GM12801 (cell line): Measurements from ENCODE around the gene VPS26C.

Experiments
- TF ChIP-seq, protein P1 (sequence below): IDR thresholded peaks from one replicate; pipeline ENCODE4 v1.5.1; 2011; ENCODE audit warnings: control low read depth; ENCODE audit not compliant: insufficient read length; ENCODE audit errors: extremely low read depth

The VPS26C gene

DNA sequence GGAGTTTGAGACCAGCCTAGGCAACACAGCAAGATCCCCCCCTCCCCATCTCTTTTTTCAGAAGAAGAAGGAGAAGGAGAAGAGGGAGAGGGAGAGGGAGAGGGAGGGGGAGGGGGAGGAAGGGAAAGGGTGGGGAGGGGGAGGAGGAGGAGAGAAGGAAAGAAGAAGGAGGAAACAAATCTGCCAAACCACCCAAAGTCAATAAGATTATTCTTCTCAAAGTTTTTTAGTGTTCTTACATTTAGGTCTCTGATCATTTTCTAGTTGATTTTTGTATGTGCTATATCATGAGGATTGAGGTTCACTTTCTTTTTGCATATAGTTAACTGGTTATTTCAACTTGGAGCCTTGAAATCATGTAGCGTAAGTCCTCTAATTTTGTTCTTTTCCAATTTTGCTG is 56.3 kb downstream of the VPS26C start:
- TF ChIP-seq, protein P1, sequence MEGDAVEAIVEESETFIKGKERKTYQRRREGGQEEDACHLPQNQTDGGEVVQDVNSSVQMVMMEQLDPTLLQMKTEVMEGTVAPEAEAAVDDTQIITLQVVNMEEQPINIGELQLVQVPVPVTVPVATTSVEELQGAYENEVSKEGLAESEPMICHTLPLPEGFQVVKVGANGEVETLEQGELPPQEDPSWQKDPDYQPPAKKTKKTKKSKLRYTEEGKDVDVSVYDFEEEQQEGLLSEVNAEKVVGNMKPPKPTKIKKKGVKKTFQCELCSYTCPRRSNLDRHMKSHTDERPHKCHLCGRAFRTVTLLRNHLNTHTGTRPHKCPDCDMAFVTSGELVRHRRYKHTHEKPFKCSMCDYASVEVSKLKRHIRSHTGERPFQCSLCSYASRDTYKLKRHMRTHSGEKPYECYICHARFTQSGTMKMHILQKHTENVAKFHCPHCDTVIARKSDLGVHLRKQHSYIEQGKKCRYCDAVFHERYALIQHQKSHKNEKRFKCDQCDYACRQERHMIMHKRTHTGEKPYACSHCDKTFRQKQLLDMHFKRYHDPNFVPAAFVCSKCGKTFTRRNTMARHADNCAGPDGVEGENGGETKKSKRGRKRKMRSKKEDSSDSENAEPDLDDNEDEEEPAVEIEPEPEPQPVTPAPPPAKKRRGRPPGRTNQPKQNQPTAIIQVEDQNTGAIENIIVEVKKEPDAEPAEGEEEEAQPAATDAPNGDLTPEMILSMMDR, result no peak

DNA sequence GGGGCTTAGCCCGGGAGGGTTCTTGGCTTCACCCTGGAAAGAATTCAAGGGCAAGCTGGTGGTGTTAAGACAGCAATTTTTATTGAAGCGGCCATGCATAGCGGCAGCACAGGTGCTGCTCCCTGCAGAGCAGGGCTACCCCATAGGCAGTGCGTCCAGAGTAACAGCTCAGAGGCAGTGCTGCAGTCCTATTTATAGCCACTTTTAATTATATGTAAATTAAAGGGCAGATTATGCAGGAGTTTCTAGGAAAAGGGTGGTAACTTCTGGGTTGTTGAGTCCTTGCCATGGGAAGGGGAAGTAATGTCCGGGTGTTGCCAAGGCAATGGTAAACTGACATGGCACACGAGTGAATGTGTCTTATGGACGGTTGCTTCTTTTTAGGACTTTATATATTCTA is 57.0 kb downstream of the VPS26C start:
- TF ChIP-seq, protein P1, result no peak

DNA sequence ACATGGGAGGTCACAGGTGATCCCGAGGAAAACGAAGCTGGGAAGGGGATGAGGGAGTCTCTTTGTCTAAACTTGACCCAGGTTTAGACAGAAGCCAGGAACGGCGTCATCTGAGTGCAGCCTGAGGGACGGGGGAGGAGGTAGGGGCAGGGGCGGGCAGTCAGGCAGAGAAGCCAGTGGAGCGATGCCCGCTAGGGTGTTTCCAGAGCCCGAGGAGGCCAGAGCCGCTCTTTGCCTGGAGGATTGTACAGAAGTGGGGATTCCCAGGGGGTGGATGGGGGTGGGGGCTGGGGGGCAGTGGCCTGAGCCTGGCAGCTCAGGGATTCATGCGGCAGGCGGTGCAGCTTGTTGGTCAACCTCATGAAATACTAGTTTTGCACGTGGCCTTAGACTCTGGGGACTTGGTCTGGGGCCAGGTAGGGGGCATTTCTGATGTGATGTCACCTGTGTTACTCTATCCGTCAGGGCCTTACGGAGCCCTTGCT is 58.4 kb downstream of the VPS26C start:
- TF ChIP-seq, protein P1, result no peak

DNA sequence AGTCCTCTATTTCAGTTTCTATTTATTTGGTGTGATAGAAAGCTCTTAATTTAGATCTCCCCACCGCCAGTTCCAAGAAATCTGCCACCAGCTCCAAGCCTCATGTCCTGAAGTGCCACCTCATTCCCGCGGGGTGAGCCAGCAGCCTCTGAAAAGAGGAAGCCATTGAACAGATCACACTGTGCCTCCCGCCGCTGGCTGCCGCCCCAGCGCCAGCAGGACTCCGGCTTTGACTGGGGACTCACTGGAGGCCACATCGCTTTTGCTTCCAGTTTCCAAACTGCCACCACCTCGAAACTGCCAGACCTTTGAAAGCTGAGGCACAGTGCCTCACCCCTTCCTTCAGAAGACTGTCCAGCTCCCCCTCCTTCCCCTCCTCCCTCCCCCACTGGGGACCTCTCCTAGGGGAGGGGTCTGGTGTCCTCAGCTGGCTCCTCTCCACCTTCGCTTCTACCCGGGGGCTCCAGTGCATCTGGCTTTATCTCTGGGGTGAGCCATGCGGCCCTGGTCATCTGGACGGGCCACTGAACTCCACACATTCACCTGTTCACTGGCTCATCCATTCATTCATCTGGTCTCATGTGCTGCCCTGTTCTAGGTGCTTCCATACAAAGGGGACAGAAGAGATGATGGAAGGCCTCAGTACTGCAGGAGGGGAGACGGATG is 58.9 kb downstream of the VPS26C start:
- TF ChIP-seq, protein P1, result no peak

DNA sequence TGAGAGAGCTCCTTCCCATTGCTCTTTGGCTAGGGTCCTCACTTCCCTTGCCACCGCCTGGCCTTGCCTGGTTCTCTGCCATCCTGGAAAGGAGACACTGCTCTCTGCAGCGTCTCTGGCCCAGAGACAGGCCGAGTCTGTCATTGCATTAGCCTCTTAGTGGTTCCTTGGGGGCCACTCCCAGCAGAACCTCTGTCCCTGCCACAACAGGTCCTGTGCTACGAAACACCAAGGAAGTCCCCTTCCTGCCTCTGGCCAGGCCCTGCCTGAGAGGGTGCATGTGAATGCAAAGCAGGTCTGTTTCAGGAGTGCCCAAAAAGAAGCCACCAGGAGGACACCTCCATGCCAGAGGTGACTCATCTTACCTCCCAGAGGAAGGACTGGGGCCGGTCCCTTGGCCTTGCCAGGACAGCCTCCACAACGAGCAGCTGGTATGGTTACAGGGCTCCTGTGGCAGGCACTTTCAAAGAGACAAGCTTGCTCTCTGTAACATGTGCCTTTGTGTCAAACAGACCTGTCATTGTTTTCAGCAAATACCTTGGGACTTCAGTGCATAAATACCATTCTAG is 59.6 kb downstream of the VPS26C start:
- TF ChIP-seq, protein P1, result no peak

DNA sequence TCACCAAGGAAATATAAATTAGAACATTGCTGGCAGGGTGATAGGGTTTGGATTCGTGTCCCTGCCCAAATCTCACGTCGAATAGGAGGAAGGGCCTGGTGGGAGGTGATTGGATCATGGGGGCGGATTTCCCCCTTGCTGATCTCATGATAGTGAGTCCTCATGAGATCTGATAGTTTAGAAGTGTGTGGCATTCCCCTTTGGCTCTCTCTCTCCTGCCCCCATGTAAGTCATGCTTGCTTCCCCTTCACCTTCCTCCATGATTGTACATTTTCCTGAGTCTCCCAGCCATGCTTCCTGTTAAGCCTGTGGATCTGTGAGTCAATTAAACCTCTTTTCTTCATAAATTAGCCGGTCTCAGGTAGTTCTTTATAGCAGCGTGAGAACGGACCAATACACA is 60.6 kb downstream of the VPS26C start:
- TF ChIP-seq, protein P1, result no peak

DNA sequence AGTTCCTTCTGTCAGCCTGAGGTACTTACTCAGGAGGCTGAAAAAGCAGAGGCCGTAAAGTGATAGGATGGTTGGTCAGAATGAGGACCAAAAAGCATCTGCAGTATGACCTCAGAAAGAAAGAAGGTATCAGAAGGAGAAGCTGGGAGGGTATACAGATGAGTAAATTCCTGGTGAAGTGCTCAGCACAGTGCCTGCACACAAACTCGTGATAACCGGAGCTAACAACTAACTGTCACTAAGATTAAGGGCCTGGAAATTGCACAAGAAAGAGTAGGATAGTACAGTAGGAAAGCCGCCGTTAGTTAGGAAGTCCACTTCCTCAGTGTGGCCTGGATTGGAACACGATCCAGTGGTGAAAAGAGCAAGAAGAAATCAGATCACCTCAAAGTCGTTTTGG is 62.6 kb downstream of the VPS26C start:
- TF ChIP-seq, protein P1, result no peak
